Measurements from ENCODE around the gene AGO1.

DNA sequence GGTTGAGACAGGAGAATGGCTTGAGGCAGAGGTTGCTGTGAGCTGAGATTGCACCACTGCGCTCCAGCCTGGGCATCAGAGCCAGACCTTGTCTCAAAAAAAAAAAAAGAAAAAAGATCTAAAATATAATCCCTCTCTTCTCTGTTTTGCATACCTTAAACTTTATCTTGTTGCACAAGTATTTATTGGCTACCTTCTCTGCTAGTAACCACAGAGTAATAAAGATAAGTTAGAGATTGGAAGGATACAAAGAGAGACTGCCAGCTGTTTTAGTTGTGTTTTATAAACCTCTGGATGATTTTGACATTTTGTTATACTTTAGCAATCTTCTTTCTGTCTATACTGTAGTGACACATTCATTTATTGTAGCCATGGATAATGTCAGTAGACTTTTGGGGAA is 75.5 kb downstream of the AGO1 start:
- TF ChIP-seq, protein P1, sequence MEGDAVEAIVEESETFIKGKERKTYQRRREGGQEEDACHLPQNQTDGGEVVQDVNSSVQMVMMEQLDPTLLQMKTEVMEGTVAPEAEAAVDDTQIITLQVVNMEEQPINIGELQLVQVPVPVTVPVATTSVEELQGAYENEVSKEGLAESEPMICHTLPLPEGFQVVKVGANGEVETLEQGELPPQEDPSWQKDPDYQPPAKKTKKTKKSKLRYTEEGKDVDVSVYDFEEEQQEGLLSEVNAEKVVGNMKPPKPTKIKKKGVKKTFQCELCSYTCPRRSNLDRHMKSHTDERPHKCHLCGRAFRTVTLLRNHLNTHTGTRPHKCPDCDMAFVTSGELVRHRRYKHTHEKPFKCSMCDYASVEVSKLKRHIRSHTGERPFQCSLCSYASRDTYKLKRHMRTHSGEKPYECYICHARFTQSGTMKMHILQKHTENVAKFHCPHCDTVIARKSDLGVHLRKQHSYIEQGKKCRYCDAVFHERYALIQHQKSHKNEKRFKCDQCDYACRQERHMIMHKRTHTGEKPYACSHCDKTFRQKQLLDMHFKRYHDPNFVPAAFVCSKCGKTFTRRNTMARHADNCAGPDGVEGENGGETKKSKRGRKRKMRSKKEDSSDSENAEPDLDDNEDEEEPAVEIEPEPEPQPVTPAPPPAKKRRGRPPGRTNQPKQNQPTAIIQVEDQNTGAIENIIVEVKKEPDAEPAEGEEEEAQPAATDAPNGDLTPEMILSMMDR (IDR thresholded peaks at IDR 0.05; ENCODE audit: low read depth, low read length): no peak
- no peak for TF ChIP-seq EZH2phosphoT487 (IDR thresholded peaks at IDR 0.05; ENCODE audit: low read depth)

Measured in OCI-LY3 (cell line).